Stimulated activated CD8-positive, alpha-beta memory T cell treated with anti-CD3 and anti-CD28 coated beads, Interleukin-7, amount 100 ng/mL, for 1 hour (primary cell): Measurements from ENCODE around the gene ACADM.
"Not testable (repeated sequence)": the region's sequence is repeated elsewhere in the genome, so short reads cannot be mapped to it uniquely, and the experiment has no call there.

Source experiments
- DNase-seq, 2 donors: peaks; one replicate each; pipeline ENCODE4 v3.0.0-alpha.2; 2020; ENCODE audit warnings: low read depth in 2 of 2

ACADM gene

DNA sequence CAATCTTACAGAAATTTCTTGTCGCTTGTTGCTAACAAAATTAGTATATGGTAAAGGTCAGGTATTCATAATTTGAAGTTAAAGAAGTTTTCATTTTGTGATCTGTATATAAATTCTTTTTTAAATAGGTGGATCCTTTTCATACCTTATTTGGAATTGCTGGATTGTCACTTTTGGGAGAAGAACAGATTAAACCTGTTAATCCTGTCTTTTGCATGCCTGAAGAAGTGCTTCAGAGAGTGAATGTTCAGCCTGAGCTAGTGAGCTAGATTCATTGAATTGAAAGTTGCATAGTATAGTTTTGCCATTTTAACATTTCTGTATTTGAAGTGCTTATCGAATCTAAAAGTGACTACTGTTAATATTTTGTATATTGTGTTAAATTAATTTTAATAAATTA is 69.9 kb downstream of the ACADM start:
- no peak for DNase-seq

DNA sequence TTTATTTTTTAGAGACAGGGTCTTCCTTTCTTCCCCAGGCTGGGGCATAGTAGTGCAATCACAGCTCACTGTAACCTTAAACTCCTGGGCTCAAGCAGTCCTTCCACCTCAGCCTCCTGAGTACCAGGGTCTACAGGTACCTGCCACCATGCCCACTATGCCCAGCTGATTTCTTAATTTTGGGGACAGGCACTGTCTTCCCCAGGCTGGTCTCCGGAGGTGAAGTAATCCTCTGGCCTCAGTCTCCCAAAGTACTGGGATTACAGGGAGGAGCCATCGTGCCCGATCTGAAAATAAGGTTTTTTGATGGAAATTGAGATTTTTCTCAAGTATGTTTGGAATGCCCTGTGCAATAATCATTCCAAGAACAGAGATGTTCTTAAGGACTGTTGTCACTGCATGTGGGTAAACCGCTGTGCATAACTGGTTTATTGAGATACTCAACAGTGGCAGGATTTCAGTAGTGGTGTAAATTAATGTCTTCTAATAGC is 71.2 kb downstream of the ACADM start:
- no peak for DNase-seq

DNA sequence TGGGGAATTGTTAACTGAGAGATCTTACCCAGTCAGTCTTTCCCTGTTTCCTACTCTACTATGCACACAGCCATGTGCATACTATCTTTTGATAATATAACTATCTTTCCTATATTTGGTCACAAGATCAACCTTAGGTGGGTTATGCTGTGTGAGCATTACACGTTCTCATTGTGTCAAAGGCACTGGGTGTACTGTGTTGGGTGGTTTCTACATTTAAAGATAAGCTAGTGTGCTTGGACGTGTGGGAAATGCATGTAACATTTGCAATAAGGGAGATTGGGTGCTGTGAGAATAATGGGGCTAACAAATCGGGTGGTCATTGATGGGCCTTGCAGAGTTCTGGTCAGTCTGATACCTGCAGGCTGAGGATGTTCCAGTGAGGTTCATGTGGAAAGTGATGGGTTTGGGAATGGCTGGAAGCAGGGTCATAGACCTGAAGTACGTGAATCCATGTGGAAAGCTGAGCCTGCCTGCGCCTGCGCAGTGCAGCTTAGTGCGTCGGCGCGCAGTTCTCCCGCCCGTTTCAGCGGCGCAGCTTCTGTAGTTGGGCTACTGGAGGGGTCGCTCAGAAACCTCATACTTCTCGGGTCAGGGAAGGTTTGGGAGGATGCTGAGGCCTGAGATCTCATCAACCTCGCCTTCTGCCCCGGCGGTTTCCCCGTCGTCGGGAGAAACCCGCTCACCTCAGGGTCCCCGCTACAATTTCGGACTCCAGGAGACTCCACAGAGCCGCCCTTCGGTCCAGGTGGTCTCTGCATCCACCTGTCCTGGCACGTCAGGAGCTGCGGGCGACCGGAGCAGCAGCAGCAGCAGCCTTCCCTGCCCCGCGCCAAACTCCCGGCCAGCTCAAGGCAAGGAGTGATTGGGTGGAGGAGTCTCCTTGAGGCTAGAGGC is 72.1 kb downstream of the ACADM start, which contains the start of gene MSH4:
Gene MSH4, plus strand, starts transcription at position 507 of the 897 bp plus-strand sequence. Its CDS starts 104 bp downstream, at position 611.
- no peak for DNase-seq

DNA sequence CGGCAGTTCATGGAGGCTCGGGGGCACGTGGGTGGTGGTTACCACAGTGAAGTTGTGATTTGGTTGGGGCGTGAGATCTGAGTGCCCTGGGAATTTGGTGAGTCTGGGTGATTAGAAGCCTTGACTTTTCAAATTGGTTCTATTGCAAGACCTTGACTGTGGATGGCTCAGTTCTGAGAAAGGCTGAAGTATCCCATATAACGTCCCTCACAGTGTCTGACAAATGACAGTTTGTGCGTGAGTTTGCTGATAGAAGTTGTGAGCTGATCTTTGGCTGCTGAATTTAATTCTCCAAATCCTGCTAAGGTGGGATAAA is 72.7 kb downstream of the ACADM start:
- no peak for DNase-seq

DNA sequence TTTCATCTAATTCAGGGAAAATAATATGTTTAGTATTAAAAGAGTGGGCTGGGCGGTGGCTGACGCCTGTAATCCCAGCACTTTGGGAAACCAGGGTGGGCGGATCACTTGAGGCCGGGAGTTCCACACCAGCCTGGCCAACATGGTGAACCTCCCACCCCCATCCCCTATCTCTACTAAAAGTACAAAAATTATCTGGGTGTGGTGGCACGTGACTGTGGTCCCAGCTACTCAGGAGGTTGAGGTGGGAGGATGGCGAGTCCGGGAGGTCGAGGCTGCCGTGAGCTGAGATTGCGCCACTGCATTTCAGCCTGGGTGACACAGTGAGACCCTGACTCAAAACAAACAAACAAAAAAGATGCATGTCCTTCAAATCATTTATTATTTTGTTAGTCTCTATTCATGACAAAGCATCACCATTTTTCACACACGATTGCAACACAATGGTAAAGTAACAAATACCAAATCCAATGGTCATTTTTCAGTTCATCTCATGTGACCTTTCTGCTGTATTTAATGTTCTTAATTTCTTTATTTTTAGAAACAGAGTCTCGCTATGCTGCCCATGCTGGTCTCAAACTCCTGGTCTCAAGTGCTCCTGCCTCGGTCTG is 73.2 kb downstream of the ACADM start:
- DNase-seq, result no peak

DNA sequence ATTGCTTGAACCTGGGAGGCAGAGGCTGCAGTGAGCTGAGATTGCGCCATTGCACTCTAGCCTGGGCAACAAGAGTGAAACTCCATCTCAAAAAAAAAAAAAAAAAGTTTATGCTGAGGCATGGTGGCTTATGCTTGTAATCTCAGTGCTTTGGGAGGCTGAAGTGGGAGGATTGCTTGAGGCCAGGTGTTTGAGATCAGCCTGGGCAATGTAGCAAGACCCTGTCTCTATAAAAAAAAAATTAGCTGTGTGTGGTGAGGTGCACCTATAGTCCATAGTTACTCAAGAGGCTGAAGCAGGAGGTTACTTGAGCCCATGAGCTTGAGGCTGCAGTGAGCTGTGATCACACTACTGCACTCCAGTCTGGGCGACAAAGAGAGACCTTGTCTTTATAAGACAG is 77.0 kb downstream of the ACADM start:
- DNase-seq, result not testable (repeated sequence)

DNA sequence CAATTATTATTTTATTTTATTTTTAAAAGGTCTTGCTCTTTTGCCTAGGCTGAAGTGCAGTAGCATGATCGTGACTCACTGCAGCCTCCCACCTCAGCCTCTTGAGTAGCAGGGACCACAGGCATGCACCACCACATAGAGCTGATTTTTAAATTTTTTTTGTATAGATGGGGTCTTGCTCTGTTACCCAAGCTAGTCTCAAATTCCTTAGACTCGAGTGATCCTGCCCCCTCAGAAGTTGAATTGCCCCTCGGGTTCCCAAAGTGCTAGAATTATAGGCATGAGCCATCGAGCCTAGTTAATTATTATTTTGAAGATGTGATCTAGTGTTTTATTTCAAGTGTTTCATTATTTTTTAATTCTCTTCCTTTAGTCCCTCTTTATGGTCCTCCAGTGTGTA is 84.4 kb downstream of the ACADM start:
- no peak for DNase-seq

DNA sequence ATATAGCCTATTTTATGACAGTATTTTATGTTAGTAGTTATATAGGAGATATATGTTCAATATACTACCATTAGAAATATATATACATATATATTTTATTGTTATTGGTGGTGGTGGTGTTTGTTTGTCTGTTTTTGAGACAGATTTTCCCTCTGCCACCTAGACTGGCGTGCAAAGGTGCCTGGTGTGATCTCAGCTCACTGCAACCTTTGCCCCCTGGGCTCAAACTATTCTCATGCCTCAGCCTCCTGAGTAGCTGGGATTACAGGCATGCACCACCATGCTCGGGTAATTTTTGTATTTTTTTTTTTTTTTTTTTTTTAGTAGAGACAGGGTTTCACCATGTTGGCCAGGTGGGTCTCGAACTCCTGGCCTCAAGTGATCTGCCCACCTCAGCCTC is 85.6 kb downstream of the ACADM start:
- DNase-seq, result not testable (repeated sequence)

DNA sequence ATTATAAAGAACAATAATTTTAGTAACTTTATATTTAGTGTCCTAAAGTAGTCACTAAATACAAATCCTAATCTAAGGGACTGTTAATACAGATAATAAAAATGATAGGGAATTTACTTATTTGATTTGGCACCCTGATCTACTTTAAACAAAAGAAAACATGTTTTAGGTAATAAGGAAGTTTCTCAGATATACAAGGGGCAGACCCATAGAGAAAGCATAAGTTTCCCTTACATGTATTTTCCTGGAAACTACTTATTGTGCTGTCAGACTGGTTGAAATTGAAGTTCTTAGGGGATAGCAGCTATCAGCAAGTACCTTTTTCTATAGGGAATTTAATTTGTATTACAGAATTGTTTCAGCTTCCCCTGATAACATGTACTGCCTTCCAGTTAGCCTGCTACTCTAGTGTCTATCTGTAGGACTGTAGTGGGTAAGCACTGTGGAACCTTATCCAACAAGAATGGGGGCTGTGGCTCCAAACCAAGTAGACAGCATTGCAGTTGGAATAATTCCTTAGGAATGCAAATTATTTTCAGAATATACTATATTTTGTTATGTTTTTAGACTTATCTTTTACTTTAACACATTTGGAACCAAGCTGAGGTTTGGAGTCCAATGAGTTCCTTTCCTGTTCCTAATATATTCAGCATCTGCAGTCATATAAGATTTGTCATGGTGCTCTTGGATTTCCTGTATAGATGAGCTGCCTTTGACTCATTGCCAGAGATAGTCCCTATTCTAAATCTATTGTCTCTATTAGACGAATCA is 86.9 kb downstream of the ACADM start:
- no peak for DNase-seq

DNA sequence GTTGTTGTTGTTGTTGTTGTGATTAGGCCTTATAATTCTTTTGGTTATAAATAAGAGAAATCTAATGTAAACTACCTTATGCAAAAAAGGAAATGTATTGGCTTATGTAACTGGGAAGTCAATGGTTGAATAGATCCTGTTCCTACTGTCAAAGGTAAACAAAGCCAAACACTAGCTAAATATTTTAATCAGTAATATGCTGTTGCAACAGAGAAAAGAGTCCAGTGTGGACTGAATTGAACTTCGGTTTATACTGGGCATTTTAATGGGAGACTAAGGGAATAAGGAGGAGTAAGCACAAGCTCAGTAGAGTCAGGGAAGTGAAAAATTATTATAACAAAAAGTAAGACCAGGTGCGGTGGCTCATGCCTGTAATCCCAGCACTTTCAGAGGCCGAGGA is 87.6 kb downstream of the ACADM start:
- DNase-seq, result no peak
